H9 (cell line): ENCODE data around the gene DCC. TPM values are rescaled to one million over a fixed set of nuclear protein-coding genes. Genes with fewer than 3 reads are reported as not detected.

Experiments
- DNase-seq: peaks from one replicate; pipeline ENCODE4 v3.0.0-alpha.2; 2017
- H2AFZ ChIP-seq: one replicate; pipeline ENCODE4 v1.6.1; 2013; ENCODE audit warnings: mild to moderate bottlenecking, low read length, control low read depth, moderate library complexity
- H2AK5ac ChIP-seq: 2 replicates; pipeline ENCODE4 v1.6.1; 2013; ENCODE audit warnings: low read length, control low read depth, mixed read lengths; ENCODE audit not compliant: insufficient read length
- H2BK120ac ChIP-seq: one replicate; pipeline ENCODE4 v1.6.1; 2013; ENCODE audit warnings: low read depth, mild to moderate bottlenecking, low read length, control low read depth, inconsistent platforms; ENCODE audit not compliant: poor library complexity, severe bottlenecking
- H2BK12ac ChIP-seq: 2 replicates; pipeline ENCODE4 v1.6.1; 2013; ENCODE audit warnings: low read length, control low read depth, mixed read lengths, low read depth; ENCODE audit not compliant: insufficient read length
- H2BK15ac ChIP-seq: 2 replicates; pipeline ENCODE4 v1.6.1; 2013; ENCODE audit warnings: low read depth, low read length, control low read depth
- H2BK20ac ChIP-seq: one replicate; pipeline ENCODE4 v1.6.1; 2013; ENCODE audit warnings: low read depth, mild to moderate bottlenecking, low read length, control low read depth, inconsistent platforms; ENCODE audit not compliant: poor library complexity, severe bottlenecking
- H2BK5ac ChIP-seq: 2 replicates; pipeline ENCODE4 v1.6.1; 2013; ENCODE audit warnings: low read length, control low read depth, mixed read lengths; ENCODE audit not compliant: insufficient read length
- H3K14ac ChIP-seq: 2 replicates; pipeline ENCODE4 v1.6.1; 2013; ENCODE audit warnings: low read length, control low read depth; ENCODE audit not compliant: insufficient read depth
- H3K18ac ChIP-seq: 2 replicates; pipeline ENCODE4 v1.6.1; 2013; ENCODE audit warnings: low read depth, mild to moderate bottlenecking, mixed read lengths, low read length, control low read depth; ENCODE audit not compliant: insufficient read length
- H3K23ac ChIP-seq: 2 replicates; pipeline ENCODE4 v1.6.1; 2013; ENCODE audit warnings: low read length, control low read depth, mixed read lengths, low read depth; ENCODE audit not compliant: insufficient read length
- H3K23me2 ChIP-seq: 2 replicates; pipeline ENCODE4 v1.6.1; 2013; ENCODE audit warnings: low read depth, mild to moderate bottlenecking, mixed read lengths, low read length, control low read depth; ENCODE audit not compliant: insufficient read length, poor library complexity, severe bottlenecking
- H3K27ac ChIP-seq: 2 replicates; pipeline ENCODE4 v1.5.1; 2013; ENCODE audit warnings: low read length, control low read depth, mixed read lengths, low read depth; ENCODE audit not compliant: insufficient read length
- H3K27me3 ChIP-seq: 2 replicates; pipeline ENCODE4 v1.6.1; 2013; ENCODE audit warnings: low read length, control low read depth, inconsistent platforms; ENCODE audit not compliant: insufficient read depth
- H3K4ac ChIP-seq: 2 replicates; pipeline ENCODE4 v1.6.1; 2013; ENCODE audit warnings: low read depth, mild to moderate bottlenecking, control low read depth, inconsistent platforms, low read length, moderate library complexity
- H3K4me1 ChIP-seq: 2 replicates; pipeline ENCODE4 v1.6.1; 2013; ENCODE audit warnings: low read length, control low read depth, inconsistent platforms; ENCODE audit not compliant: insufficient read depth
- H3K4me2 ChIP-seq: 2 replicates; pipeline ENCODE4 v1.6.1; 2013; ENCODE audit warnings: low read length, control low read depth, mixed read lengths; ENCODE audit not compliant: insufficient read length, insufficient read depth
- H3K56ac ChIP-seq: 2 replicates; pipeline ENCODE4 v1.6.1; 2013; ENCODE audit warnings: low read depth, mild to moderate bottlenecking, mixed read lengths, low read length, control low read depth; ENCODE audit not compliant: insufficient read length
- H3K79me1 ChIP-seq: 2 replicates; pipeline ENCODE4 v1.6.1; 2013; ENCODE audit warnings: low read depth, mild to moderate bottlenecking, moderate library complexity, low read length, control low read depth, inconsistent platforms; ENCODE audit not compliant: insufficient read depth, poor library complexity, severe bottlenecking
- H3K79me2 ChIP-seq: 2 replicates; pipeline ENCODE4 v1.6.1; 2013; ENCODE audit warnings: low read length, control low read depth, inconsistent platforms; ENCODE audit not compliant: insufficient read depth
- H3K9ac ChIP-seq: 2 replicates; pipeline ENCODE4 v1.6.1; 2013; ENCODE audit warnings: low read length, control low read depth, mixed read lengths; ENCODE audit not compliant: insufficient read length; ENCODE audit errors: extremely low read depth
- H3K9me3 ChIP-seq: one replicate; pipeline ENCODE4 v1.6.1; 2013; ENCODE audit warnings: low read depth, low read length, inconsistent platforms; ENCODE audit not compliant: control insufficient read depth
- H3T11ph ChIP-seq: one replicate; pipeline ENCODE4 v1.6.1; 2013; ENCODE audit warnings: mild to moderate bottlenecking, low read length, control low read depth, inconsistent platforms
- H4K20me1 ChIP-seq: one replicate; pipeline ENCODE4 v1.6.1; 2013; ENCODE audit not compliant: control insufficient read depth, insufficient read length, insufficient read depth
- H4K5ac ChIP-seq: 2 replicates; pipeline ENCODE4 v1.6.1; 2013; ENCODE audit warnings: low read depth, mild to moderate bottlenecking, mixed read lengths, low read length, control low read depth; ENCODE audit not compliant: insufficient read length
- H4K8ac ChIP-seq: replicated peaks from 2 replicates; pipeline ENCODE4 v1.6.1; 2013; ENCODE audit warnings: low read length, control low read depth, mixed read lengths, low read depth; ENCODE audit not compliant: insufficient read length
- H4K91ac ChIP-seq: 2 replicates; pipeline ENCODE4 v1.6.1; 2013; ENCODE audit warnings: low read depth, mild to moderate bottlenecking, moderate library complexity, mixed read lengths, low read length, control low read depth; ENCODE audit not compliant: insufficient read length
- H3K27ac Mint-ChIP-seq, 3 experiments: 2 replicates in 2 of 3; 3 replicates in 1 of 3; pipeline ENCODE4 v1.8.0; 2020 to 2021; ENCODE audit warnings: mixed read lengths in 3 of 3, mild to moderate bottlenecking in 1 of 3, moderate library complexity in 1 of 3
- H3K27me3 Mint-ChIP-seq: 2 replicates; pipeline ENCODE4 v1.8.0; 2021; ENCODE audit warnings: low read depth, mild to moderate bottlenecking, moderate library complexity, mixed read lengths
- H3K36me3 Mint-ChIP-seq, 3 experiments: 2 replicates in 2 of 3; 3 replicates in 1 of 3; pipeline ENCODE4 v1.8.0; 2020 to 2021; ENCODE audit warnings: low read depth in 3 of 3, mixed read lengths in 3 of 3; ENCODE audit not compliant: insufficient read depth in 1 of 3
- H3K4me1 Mint-ChIP-seq, 2 experiments: 2 replicates each; pipeline ENCODE4 v1.8.0; 2020; ENCODE audit warnings: mixed read lengths in 2 of 2
- H3K4me3 Mint-ChIP-seq, 2 experiments: 2 replicates in 1 of 2; 3 replicates in 1 of 2; pipeline ENCODE4 v1.8.0; 2020 to 2021; ENCODE audit warnings: mild to moderate bottlenecking in 2 of 2, mixed read lengths in 2 of 2, moderate library complexity in 1 of 2
- H3K9me3 Mint-ChIP-seq, 2 experiments: 2 replicates in 1 of 2; 3 replicates in 1 of 2; pipeline ENCODE4 v1.8.0; 2020; ENCODE audit warnings: mild to moderate bottlenecking in 2 of 2, mixed read lengths in 2 of 2, moderate library complexity in 1 of 2
- CTCF ChIP-seq: fragments of 200-600 bp; sonication (generic); conservative IDR thresholded peaks from 3 replicates; pipeline ENCODE4 v1.8.0; 2021; ENCODE audit warnings: antibody characterized with exemption, mild to moderate bottlenecking
- WGBS: extraction: QIAGEN DNeasy Blood & Tissue Kit; methylation state at CpG from one replicate; pipeline ENCODE4 v1.1.7; 2013; ENCODE audit warnings: missing lambda C conversion rate, low lambda C conversion rate, mixed read lengths; ENCODE audit not compliant: insufficient read length; ENCODE audit errors: extremely low coverage; 5-methylcytosine and 5-hydroxymethylcytosine counted together
- total RNA-seq: library from RNA; stranded (reverse); gene quantifications from 2 replicates; pipeline ENCODE4 v1.2.1, GENCODE V29; 2021

DCC gene
- total RNA-seq, 1 experiment from 2014 or later = 0.35 TPM

GRCh38 chr18:53305461-53305860, 965.5 kb downstream of the DCC start:
- Histone ChIP-seq H3K9me3 (no peaks in the 10 kb centered on the region), H2AFZ (no peak overlapping the region), H3T11ph (no peak overlapping the region), H4K8ac (no peak overlapping the region), H3K18ac (no peak overlapping the region), H4K5ac (no peak overlapping the region), H3K4ac (no peak overlapping the region), H3K4me1 (no peaks in the 10 kb centered on the region), H2BK15ac (no peak overlapping the region), H4K20me1 (no peaks in the 10 kb centered on the region), H2BK20ac (no peak overlapping the region), H3K9ac (no peak overlapping the region), H4K91ac (no peak overlapping the region), H2BK120ac (no peak overlapping the region), H3K27me3 (no peaks in the 10 kb centered on the region), H3K79me1 (no peaks in the 10 kb centered on the region), H3K79me2 (no peaks in the 10 kb centered on the region), H3K14ac (no peak overlapping the region), H2AK5ac (no peak overlapping the region), H3K4me2 (no peak overlapping the region), H2BK12ac (no peak overlapping the region), H3K23ac (no peak overlapping the region), H3K56ac (no peak overlapping the region), H3K23me2 (no peaks in the 10 kb centered on the region), H3K27ac (no peak overlapping the region), H2BK5ac (no peak overlapping the region)
- TF ChIP-seq CTCF = no peak
- H3K9me3 Mint-ChIP-seq = no peaks in the 10 kb centered on the region; a peak in 2 of 5 replicates
- no peak for DNase-seq
- H3K27me3 Mint-ChIP-seq = no peaks in the 10 kb centered on the region
- no CpG with 5 or more reads among the region's 6 CpGs for WGBS
- no peaks in the 10 kb centered on the region for H3K4me1 Mint-ChIP-seq
- no peaks in the 10 kb centered on the region; a peak in 1 of 7 replicates for H3K36me3 Mint-ChIP-seq
- H3K4me3 Mint-ChIP-seq = no peak overlapping the region
- H3K27ac Mint-ChIP-seq = no peak overlapping the region
